ENCODE measurements around the gene LILRA6. TPM values are rescaled to one million over a fixed set of nuclear protein-coding genes. Genes with fewer than 3 reads are reported as not detected.
"Not testable (repeated sequence)": the region's sequence is repeated elsewhere in the genome, so short reads cannot be mapped to it uniquely, and the experiment has no call there.

LILRA6 gene
- total RNA-seq, result 10 to 100 TPM in 3 of 6 donors, 1 to 10 TPM in 3; 4.0 to 38.3 (median 15.2) TPM

- DNase-seq (peak in 1 of 2 donors; percentile 60), ATAC-seq (ENCODE audit: low FRiP score in 2 of 2) (peak; percentile 52 to 86)
- peak within 1 kb of the TSS in 1 of 4 donors; percentile 67 for H3K27ac ChIP-seq
- H3K36me3 ChIP-seq, H3K9me3 ChIP-seq, H3K27me3 ChIP-seq, H3K4me1 ChIP-seq: not testable (repeated sequence)
- 51% methylated on average over 6 of the region's 6 CpGs; no CpG with 5 or more reads in 1 of the 2 donors for WGBS, 2 donors
- peak within 1 kb of the TSS in 1 of 4 donors; percentile 19 for H3K4me3 ChIP-seq
Measured at GRCh38 chr19:54242646-54243045, at the start of gene LILRA6. LILRA6 (minus strand) TSS chr19:54242790.

GRCh38 chr19:54289160-54289559 is 46.6 kb upstream of the LILRA6 start:
- not testable (repeated sequence) for DNase-seq; H3K27ac ChIP-seq; H3K9me3 ChIP-seq; H3K27me3 ChIP-seq; H3K4me1 ChIP-seq; H3K4me3 ChIP-seq; H3K36me3 ChIP-seq; ATAC-seq (ENCODE audit: low FRiP score in 2 of 2)
- 45 to 61% methylated on average over 3 to 8 of the region's 8 CpGs for WGBS, 2 donors

- H3K27me3 ChIP-seq, result no peaks in the 10 kb centered on the region
- no peak overlapping the region for H3K4me3 ChIP-seq
- 65 to 80% methylated on average over 4 of the region's 4 CpGs for WGBS, 2 donors
- no peak for DNase-seq
- H3K4me1 ChIP-seq, result no peaks in the 10 kb centered on the region
- H3K27ac ChIP-seq, result no peak overlapping the region
- H3K9me3 ChIP-seq, result no peaks in the 10 kb centered on the region
- TF ChIP-seq CTCF (IDR thresholded peaks at IDR 0.05), result no peak
- TF ChIP-seq POLR2AphosphoS5 (IDR thresholded peaks at IDR 0.05), result no peak
- TF ChIP-seq POLR2A (IDR thresholded peaks at IDR 0.05), result no peak
- ATAC-seq (ENCODE audit: low FRiP score in 2 of 2), result no peak
- H3K36me3 ChIP-seq, result no peaks in the 10 kb centered on the region
Measured at GRCh38 chr19:54287456-54287855, 44.9 kb upstream of the LILRA6 start.

- H3K27ac ChIP-seq, DNase-seq, H3K4me3 ChIP-seq, H3K36me3 ChIP-seq, H3K4me1 ChIP-seq, H3K9me3 ChIP-seq, H3K27me3 ChIP-seq: not testable (repeated sequence)
- 50% methylated on average over 3 of the region's 10 CpGs; no CpG with 5 or more reads in 1 of the 2 donors for WGBS, 2 donors
- peak in 1 of 2 donors; percentile 19 for ATAC-seq (ENCODE audit: low FRiP score in 2 of 2)
Measured at GRCh38 chr19:54286283-54286682, 43.7 kb upstream of the LILRA6 start.

- peak; percentile 25 to 44 for ATAC-seq (ENCODE audit: low FRiP score in 2 of 2)
Measured at GRCh38 chr19:54285427-54286056, 43.0 kb upstream of the LILRA6 start.

GRCh38 chr19:54282686-54283470 is 40.3 kb upstream of the LILRA6 start:
- Histone ChIP-seq H3K4me1 (no peaks in the 10 kb centered on the region), H3K9me3 (no peaks in the 10 kb centered on the region), H3K27me3 (no peaks in the 10 kb centered on the region), H3K36me3 (no peaks in the 10 kb centered on the region), H3K4me3 (no peak overlapping the region), H3K27ac (peak overlapping the region in 3 of 4 donors; percentile 27 to 69 (median 30))
- DNase-seq, result no peak
- WGBS, 2 donors, result 29 to 36% methylated on average over 5 to 9 of the region's 9 CpGs
- TF ChIP-seq POLR2AphosphoS5 (IDR thresholded peaks at IDR 0.05) (no peak), EP300 (IDR thresholded peaks at IDR 0.05) (no peak), CTCF (IDR thresholded peaks at IDR 0.05) (no peak), POLR2A (IDR thresholded peaks at IDR 0.05) (no peak)
- peak in 1 of 2 donors; percentile 12 for ATAC-seq (ENCODE audit: low FRiP score in 2 of 2)

More at GRCh38 chr19:54285427-54286056, 43.0 kb upstream of the LILRA6 start:
- H3K4me3 ChIP-seq, H3K9me3 ChIP-seq, H3K4me1 ChIP-seq, H3K27ac ChIP-seq, H3K36me3 ChIP-seq, H3K27me3 ChIP-seq: not testable (repeated sequence)
- WGBS, 2 donors, result 51 to 55% methylated on average over 3 to 10 of the region's 12 CpGs
- peak in 1 of 2 donors; percentile 81 for DNase-seq

GRCh38 chr19:54281729-54282075 is 39.1 kb upstream of the LILRA6 start:
- H3K9me3 ChIP-seq; H3K36me3 ChIP-seq; H3K4me1 ChIP-seq; ATAC-seq (ENCODE audit: low FRiP score in 2 of 2); DNase-seq; H3K4me3 ChIP-seq; H3K27me3 ChIP-seq: not testable (repeated sequence)
- H3K27ac ChIP-seq, result peak overlapping the region in 2 of 4 donors; percentile 84
- 84 to 86% methylated on average over 5 of the region's 5 CpGs for WGBS, 2 donors
